HG03108 (cell line): ENCODE data around the gene CLCA2.

Experiments used
- ATAC-seq: cut with Tn5 transposase; IDR thresholded peaks from one replicate; pipeline ENCODE4 v1.9.1; 2021; ENCODE audit warnings: moderate library complexity; ENCODE audit not compliant: unreplicated experiment

The CLCA2 gene

GRCh38 chr1:86505564-86505902 lies 81.6 kb downstream of the CLCA2 start:
- no peak for ATAC-seq
